Measurements from ENCODE around the gene PADI2. TPM values are rescaled to one million over a fixed set of nuclear protein-coding genes. Genes with fewer than 3 reads are reported as not detected.

Gene PADI2
- 0.10 TPM in 1 of 2 replicates, not detected in the other for total RNA-seq (2014; rRNA removed; shearing (Covaris generic))
- 0.24 TPM in 1 of 2 replicates, not detected in the other for polyA plus RNA-seq (2014; cell fraction: nucleus; rRNA removed)

- peak; percentile 15 for DNase-seq (ENCODE audit: extremely low read depth, low read depth)
Observed at GRCh38 chr1:17119076-17119772, at the start of gene PADI2. Gene PADI2 (minus strand): TSS chr1:17119451. CDS start chr1:17119371, 80 bp downstream.

- no peak for DNase-seq (ENCODE audit: extremely low read depth, low read depth)
Observed at GRCh38 chr1:17168091-17168876, 49.0 kb upstream of the PADI2 start.

DNA sequence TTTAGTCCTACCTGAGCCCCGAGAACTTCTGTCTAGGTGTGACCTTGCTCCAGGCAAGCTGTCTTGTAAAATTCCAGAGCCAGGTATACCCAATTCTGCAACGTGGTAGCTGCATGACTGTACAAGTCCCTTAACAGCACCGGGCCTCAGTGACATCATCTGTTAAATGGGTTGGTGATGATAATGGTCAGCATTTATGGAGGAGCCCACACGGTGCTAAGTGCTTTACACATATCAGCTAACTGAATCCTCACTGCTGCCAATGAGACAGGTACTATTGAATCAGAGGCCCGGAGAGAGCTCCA, 48.5 kb upstream of the PADI2 start:
- no peak for DNase-seq (ENCODE audit: extremely low read depth, low read depth)

- no peak for DNase-seq (ENCODE audit: extremely low read depth, low read depth)
Observed at GRCh38 chr1:17167041-17167785, 48.0 kb upstream of the PADI2 start.

DNA sequence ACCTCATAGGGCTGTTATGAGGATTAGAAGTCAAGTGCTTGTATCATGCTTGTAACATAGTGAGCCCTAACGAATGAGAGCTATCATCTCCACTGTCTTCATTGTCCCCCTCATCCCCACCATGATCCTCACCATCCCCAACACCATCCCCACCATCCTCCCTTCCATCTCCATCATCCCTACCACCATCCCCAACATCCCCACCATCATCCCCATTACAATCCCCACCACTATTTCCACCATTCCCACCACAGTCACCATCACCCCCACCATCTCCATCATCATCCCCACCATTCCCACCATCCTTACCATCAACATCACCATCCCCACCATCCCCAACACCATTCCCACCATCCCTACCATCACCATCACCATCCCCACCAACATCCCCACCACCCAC, 46.6 kb upstream of the PADI2 start:
- DNase-seq (ENCODE audit: extremely low read depth, low read depth), result no peak

GRCh38 chr1:17163789-17164666, 44.8 kb upstream of the PADI2 start:
- no peak for DNase-seq (ENCODE audit: extremely low read depth, low read depth)

DNA sequence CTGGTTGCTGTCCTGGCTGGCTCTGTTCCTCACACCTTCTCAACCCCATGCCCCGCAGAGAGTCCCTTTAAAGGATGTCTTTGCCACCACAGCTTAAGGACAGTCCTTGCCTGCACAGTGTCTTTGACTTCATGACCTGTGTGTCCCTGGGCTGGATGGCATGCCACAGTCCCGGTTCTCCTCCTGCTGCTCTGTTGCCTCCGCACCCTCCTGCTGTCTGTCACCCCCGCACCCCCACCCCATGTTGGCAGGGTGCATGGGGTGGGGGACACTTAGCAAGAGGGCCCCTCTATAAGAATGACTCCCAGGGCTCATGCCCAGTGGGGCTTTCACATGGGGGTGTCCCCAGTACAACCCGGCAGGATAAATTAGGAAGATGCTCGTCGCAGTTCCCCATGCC, 44.1 kb upstream of the PADI2 start:
- no peak for DNase-seq (ENCODE audit: extremely low read depth, low read depth)

DNA sequence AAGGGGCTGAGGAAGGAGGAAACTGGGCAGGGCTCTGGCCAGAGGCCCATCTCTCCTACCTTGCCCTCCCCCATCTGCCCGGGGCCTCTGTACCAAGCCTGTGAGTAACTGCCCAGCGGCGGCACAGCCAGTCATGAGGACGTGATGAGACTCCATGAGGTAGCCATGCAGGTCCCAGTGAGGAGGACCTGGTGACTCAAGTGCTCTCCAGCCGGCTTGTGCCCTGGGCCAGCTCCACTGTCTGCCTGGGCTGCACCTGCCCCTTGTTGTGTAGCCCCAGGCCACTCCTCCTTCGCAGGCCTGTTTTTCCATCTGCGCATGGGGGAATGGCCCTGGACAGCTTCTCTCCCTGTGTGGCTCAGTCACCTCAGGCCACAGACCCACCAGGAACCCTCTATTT, 43.7 kb upstream of the PADI2 start:
- no peak for DNase-seq (ENCODE audit: extremely low read depth, low read depth)

DNA sequence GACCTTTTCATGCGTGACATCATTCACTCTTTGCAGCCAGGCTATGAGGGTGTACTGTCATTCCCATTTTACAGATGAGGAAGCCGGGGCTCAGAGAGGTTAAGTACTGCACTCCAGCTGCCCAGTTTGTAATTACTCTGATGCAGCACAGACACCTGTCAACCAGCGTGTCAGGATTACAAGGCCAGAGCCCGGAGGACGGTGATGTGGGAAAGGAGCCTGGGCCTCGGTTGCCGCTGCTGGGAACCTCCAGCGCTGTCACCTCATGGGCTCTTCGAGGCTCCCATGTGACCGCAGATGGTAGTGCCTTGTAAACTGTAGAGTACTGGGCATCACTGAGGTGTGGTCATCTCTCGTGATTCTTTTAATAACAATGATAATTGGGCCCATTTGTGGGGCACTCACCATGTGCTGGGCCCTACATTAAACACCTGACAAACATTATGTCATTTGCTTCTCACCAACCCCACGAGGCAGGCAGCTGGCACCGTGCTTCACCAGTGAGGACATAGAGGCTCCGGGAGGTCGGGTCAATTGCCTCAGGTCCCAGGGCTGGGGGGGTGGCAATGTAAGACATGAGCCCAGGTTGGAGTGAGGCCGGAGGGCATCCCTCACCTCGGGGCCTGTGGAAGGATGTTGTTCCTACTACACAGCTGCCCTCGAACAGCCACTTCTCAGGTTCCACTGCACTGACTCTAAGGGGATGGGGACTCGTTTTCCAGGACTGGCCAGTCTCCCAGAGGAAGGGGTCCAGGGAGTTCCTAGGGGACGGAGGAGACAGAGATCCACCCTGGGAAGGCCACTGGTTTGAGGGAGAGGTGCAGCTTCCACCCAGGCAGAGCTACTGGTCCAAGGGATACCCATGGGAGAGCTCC, 42.9 kb upstream of the PADI2 start:
- DNase-seq (ENCODE audit: extremely low read depth, low read depth), result no peak

DNA sequence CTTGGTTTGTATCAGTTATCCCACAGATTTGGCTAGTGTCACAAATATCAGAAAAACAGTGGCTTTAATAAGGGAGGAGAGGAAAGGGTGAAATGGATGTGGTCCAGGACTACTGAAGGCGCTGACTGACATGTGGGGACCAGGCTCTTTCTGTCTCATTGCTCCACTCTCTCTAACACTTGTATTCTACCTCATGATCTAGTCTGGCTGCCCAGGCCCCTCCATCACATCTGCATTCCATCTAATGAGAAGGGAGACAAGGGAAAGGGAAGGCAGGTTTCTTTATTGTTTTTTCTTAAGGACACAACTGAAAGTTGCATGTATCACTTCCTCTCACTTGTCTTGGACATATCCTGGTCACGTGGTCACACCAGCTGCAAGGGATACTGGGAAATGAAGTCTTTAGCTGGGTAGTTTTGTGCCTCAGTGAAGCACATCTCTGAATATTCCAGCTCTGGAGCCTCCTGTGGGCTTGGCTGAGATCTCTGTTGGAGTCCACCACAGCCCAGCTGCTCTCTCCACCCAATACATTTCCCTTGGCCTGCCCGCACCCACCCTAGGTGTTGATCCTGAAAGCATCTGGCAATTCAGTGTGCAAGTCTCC, 42.0 kb upstream of the PADI2 start:
- no peak for DNase-seq (ENCODE audit: extremely low read depth, low read depth)

- no peak for DNase-seq (ENCODE audit: extremely low read depth, low read depth)
Observed at GRCh38 chr1:17158961-17159360, 39.7 kb upstream of the PADI2 start.

- DNase-seq (ENCODE audit: extremely low read depth, low read depth), result no peak
Observed at GRCh38 chr1:17156108-17156507, 36.9 kb upstream of the PADI2 start.

DNA sequence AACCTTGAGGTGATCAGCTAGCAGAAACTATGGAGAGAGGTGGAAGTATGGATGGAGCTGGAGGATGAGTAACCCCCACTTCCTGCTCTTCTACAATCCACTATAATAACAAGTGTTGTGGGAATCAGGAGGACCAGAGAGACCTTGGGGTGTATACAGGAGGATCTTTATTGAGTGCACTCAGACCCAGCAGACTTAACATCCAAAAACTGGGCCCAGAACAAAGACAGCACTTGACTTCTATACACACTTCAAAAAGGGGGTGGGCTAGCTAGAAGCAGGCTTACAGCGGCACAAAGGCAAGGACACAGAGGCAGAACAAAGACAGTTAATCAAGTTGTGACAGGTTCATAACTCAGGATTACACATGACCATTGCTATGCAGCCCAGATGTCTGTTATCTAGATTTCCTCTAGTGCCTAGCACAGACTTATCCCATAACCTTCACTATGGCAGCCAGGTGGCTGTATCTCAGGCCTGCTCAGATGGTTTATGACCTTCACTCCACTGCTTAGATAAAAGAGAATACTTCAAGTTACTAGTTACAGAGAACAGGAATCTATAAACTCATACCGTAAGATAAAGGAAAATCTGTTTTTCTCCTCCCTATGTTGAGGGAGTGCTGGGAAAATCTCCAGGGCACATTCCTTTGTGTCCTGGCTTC, 36.1 kb upstream of the PADI2 start:
- DNase-seq (ENCODE audit: extremely low read depth, low read depth), result no peak

DNA sequence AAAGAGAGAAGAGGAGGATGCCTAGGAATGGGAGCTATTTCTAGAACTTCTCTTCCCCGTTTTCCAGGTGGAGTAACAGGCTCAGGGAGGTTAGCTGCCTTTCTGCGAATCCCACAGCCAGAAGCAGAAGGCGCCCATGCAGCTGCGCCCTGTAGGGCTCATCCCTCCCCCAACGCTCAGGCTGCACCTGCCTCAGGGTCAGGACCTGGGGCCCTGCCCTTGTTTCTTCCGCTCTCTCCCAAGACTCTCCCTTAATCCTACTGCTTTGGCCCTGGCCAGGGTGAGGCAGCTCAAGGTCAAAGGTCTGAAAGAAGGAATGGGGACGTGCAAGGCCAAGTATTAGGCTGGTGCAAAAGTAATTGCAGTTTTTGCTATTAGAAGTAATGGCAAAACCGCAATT, 30.5 kb upstream of the PADI2 start:
- no peak for DNase-seq (ENCODE audit: extremely low read depth, low read depth)

DNA sequence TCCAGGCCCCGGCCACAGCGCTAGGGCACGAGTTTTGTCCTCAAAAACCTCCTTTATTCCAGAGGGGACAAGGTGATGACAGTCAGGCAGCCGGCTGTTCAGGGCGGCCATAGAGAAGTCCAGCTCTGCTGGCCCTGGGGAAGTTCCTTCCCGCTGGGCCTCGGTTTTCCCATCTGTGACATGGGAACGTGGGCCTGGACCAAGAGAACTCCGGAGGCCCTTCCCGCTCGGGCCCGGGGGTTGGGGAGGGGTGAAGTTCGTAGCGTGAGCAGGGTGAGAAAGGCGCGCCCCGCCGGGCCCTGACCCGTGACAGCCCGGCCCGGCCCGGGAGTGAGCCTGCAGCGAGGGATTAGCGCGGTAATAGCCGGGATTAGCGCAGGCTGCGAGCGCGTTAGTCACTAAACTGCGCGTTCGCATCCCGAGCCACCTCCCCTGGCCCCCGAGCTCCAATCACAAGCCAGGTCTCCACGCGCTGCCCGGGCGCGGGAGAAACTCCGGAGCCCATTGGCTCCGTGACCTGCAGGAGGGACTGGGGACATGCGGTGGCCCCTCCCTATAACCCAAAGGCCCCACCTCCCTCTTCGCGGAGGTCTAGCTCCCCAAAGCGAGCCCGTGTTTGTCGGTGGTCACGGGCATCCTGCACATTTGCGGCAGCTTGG, 29.8 kb upstream of the PADI2 start:
- DNase-seq (ENCODE audit: extremely low read depth, low read depth), result no peak

- DNase-seq (ENCODE audit: extremely low read depth, low read depth), result no peak
Observed at GRCh38 chr1:17145648-17146047, 26.4 kb upstream of the PADI2 start.

DNA sequence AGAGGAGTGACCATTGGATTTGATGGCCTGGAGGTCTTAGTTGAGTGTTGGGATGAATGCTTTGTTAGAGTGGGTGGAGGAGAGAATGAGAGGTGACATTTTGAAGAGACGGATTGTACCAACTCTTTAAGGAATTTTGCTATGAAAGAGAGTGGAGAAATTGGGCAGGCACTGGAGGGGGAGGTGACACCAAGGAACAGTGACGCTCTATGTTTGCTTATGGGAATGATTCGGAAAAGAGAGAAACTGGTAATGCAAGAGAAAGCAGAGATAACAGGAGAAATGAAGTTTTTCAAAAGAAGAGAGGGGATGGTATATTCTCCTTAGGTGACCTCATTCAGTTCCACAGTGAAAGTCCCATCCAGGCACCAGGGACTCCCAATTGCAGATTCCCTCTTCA, 24.5 kb upstream of the PADI2 start:
- no peak for DNase-seq (ENCODE audit: extremely low read depth, low read depth)

Measured in NCI-H460 (cell line).